IMR-90 (cell line): Measurements from ENCODE around the gene ANKRD44. TPM values are rescaled to one million over a fixed set of nuclear protein-coding genes. Genes with fewer than 3 reads are reported as not detected.

Experiments
- ATAC-seq: fragments of 200-7000 bp; cut with Tn5 transposase; 2 replicates; pipeline ENCODE4 v1.9.1; 2020; ENCODE audit warnings: low read depth, mild to moderate bottlenecking, moderate library complexity
- BruUV-seq: library from RNA; stranded (reverse); fragments of 400-500 nt; replicated peaks from 2 replicates; lab custom pipeline; 2021; lab: Mats Ljungman, UMichigan
- CTCF ChIA-PET: fragments of 300-600 bp; formaldehyde crosslinking; extraction: SDS; loops from one replicate; lab custom pipeline; 2021; ENCODE audit warnings: antibody characterized with exemption; lab: Yijun Ruan, JAX
- POLR2A ChIA-PET: fragments of 300-600 bp; sonication (Branson Sonifier 250); formaldehyde crosslinking; loops from one replicate; lab custom pipeline; 2022; ENCODE audit warnings: antibody characterized with exemption; ENCODE audit not compliant: unreplicated experiment; lab: Charles Lee
- DNase-seq: peaks from one replicate; pipeline ENCODE4 v3.0.0; 2013
- H2AFZ ChIP-seq: replicated peaks from 2 replicates; pipeline ENCODE3; 2013; ENCODE audit warnings: low read length, mild to moderate bottlenecking; ENCODE audit not compliant: poor library complexity
- H2AK5ac ChIP-seq: 2 replicates; pipeline ENCODE4 v1.6.1; 2013; ENCODE audit warnings: low read depth, low read length, inconsistent platforms
- H2AK9ac ChIP-seq: replicated peaks from 2 replicates; pipeline ENCODE3; 2013; ENCODE audit warnings: mild to moderate bottlenecking, low read depth, low read length, moderate library complexity; ENCODE audit not compliant: poor library complexity
- H2BK120ac ChIP-seq: 2 replicates; pipeline ENCODE4 v1.6.1; 2013; ENCODE audit warnings: low read depth, low read length, inconsistent platforms
- H2BK15ac ChIP-seq: 3 replicates; pipeline ENCODE4 v1.6.1; 2013; ENCODE audit warnings: low read depth, low read length, inconsistent platforms
- H2BK20ac ChIP-seq: 2 replicates; pipeline ENCODE4 v1.6.1; 2013; ENCODE audit warnings: low read depth, mild to moderate bottlenecking, inconsistent platforms, low read length, moderate library complexity
- H2BK5ac ChIP-seq: 2 replicates; pipeline ENCODE4 v1.6.1; 2013; ENCODE audit warnings: mild to moderate bottlenecking, low read depth, low read length, inconsistent platforms; ENCODE audit not compliant: poor library complexity, severe bottlenecking
- H3K14ac ChIP-seq: replicated peaks from 2 replicates; pipeline ENCODE4 v1.6.1; 2013; ENCODE audit warnings: low read depth, low read length, inconsistent platforms
- H3K18ac ChIP-seq: 2 replicates; pipeline ENCODE4 v1.6.1; 2013; ENCODE audit warnings: low read depth, low read length, control low read depth
- H3K23ac ChIP-seq: 2 replicates; pipeline ENCODE4 v1.6.1; 2013; ENCODE audit warnings: low read depth, low read length, inconsistent platforms
- H3K27ac ChIP-seq: 2 replicates; pipeline ENCODE4 v1.5.1; 2013; ENCODE audit warnings: mild to moderate bottlenecking, control low read depth, low read length; ENCODE audit not compliant: insufficient read depth
- H3K27me3 ChIP-seq: 2 replicates; pipeline ENCODE4 v1.6.1; 2013; ENCODE audit warnings: low read length; ENCODE audit not compliant: control insufficient read depth, insufficient read depth
- H3K36me3 ChIP-seq: 2 replicates; pipeline ENCODE4 v1.6.1; 2013; ENCODE audit warnings: low read length, mixed read lengths; ENCODE audit not compliant: control insufficient read depth, insufficient read depth
- H3K4ac ChIP-seq: 2 replicates; pipeline ENCODE4 v1.6.1; 2013; ENCODE audit warnings: low read depth, low read length, inconsistent platforms
- H3K4me1 ChIP-seq: 2 replicates; pipeline ENCODE4 v1.6.1; 2013; ENCODE audit warnings: low read length, mixed read lengths; ENCODE audit not compliant: control insufficient read depth, insufficient read depth
- H3K4me2 ChIP-seq: 2 replicates; pipeline ENCODE4 v1.6.1; 2013; ENCODE audit warnings: low read depth, mild to moderate bottlenecking, control low read depth, low read length, moderate library complexity
- H3K4me3 ChIP-seq: 2 replicates; pipeline ENCODE4 v1.5.1; 2013; ENCODE audit warnings: low read depth, mild to moderate bottlenecking, control low read depth, low read length, moderate library complexity; ENCODE audit not compliant: insufficient read depth
- H3K56ac ChIP-seq: 2 replicates; pipeline ENCODE4 v1.6.1; 2013; ENCODE audit warnings: low read length, inconsistent platforms; ENCODE audit not compliant: insufficient read depth; ENCODE audit errors: extremely low read depth
- H3K79me1 ChIP-seq, 2 experiments: 2 replicates each; pipeline ENCODE4 v1.6.1; 2013; ENCODE audit warnings: low read length in 2 of 2, inconsistent platforms in 1 of 2, low read depth in 1 of 2
- H3K9ac ChIP-seq: 2 replicates; pipeline ENCODE4 v1.6.1; 2013; ENCODE audit warnings: low read depth, low read length, control low read depth
- H3K9me1 ChIP-seq: 2 replicates; pipeline ENCODE4 v1.6.1; 2013; ENCODE audit warnings: low read length, inconsistent platforms; ENCODE audit not compliant: insufficient read depth
- H3K9me3 ChIP-seq: 2 replicates; pipeline ENCODE4 v1.6.1; 2013; ENCODE audit warnings: low read length; ENCODE audit not compliant: control insufficient read depth, insufficient read depth
- H4K20me1 ChIP-seq: 2 replicates; pipeline ENCODE4 v1.6.1; 2013; ENCODE audit warnings: low read length, inconsistent platforms; ENCODE audit not compliant: insufficient read depth
- H4K5ac ChIP-seq: 2 replicates; pipeline ENCODE4 v1.6.1; 2013; ENCODE audit warnings: mild to moderate bottlenecking, low read depth, low read length, control low read depth
- H4K8ac ChIP-seq, 2 experiments: 2 replicates each; pipeline ENCODE4 v1.6.1; 2013; ENCODE audit warnings: low read depth in 2 of 2, low read length in 2 of 2, control low read depth in 1 of 2, inconsistent platforms in 1 of 2
- H4K91ac ChIP-seq: 2 replicates; pipeline ENCODE4 v1.6.1; 2013; ENCODE audit warnings: low read depth, low read length, inconsistent platforms; ENCODE audit not compliant: insufficient read depth
- CTCF ChIP-seq: conservative IDR thresholded peaks from 2 replicates; pipeline ENCODE4 v1.5.1; 2012; ENCODE audit warnings: mild to moderate bottlenecking, low read depth, low read length, improper control_type of control experiment
- ELK1 ChIP-seq: fragments of 150-350 bp; IDR thresholded peaks from 2 replicates; pipeline ENCODE4 v1.6.1; 2016; ENCODE audit warnings: low read depth, mild to moderate bottlenecking, low read length, moderate library complexity, borderline replicate concordance
- FOS ChIP-seq: fragments of 150-350 bp; IDR thresholded peaks from 2 replicates; pipeline ENCODE4 v1.6.1; 2016; ENCODE audit warnings: low read depth, low read length
- MAFK ChIP-seq: IDR thresholded peaks from 2 replicates; pipeline ENCODE4 v1.6.1; 2012; ENCODE audit warnings: low read depth, low read length, improper control_type of control experiment
- MAZ ChIP-seq: IDR thresholded peaks from 2 replicates; pipeline ENCODE4 v1.6.1; 2012; ENCODE audit warnings: low read depth, mild to moderate bottlenecking, low read length, improper control_type of control experiment, moderate library complexity, borderline replicate concordance
- MXI1 ChIP-seq: IDR thresholded peaks from 2 replicates; pipeline ENCODE4 v1.6.1; 2012; ENCODE audit warnings: low read depth, mild to moderate bottlenecking, low read length, moderate library complexity, borderline replicate concordance
- RAD21 ChIP-seq: IDR thresholded peaks from 2 replicates; pipeline ENCODE4 v1.6.1; 2012; ENCODE audit warnings: low read length, improper control_type of control experiment
- WGBS, 2 experiments: methylation state at CpG; one replicate each; pipeline versions ENCODE4 v1.1.5 to v1.1.7; 2013; ENCODE audit warnings: missing lambda C conversion rate in 2 of 2; ENCODE audit not compliant: insufficient read length in 1 of 2; ENCODE audit errors: extremely low coverage in 2 of 2; 5-methylcytosine and 5-hydroxymethylcytosine counted together
- dilution Hi-C: fragments of 300-500 bp; cut with HindIII; formaldehyde crosslinking; loops from one replicate; pipeline ENCODE4 v1.14.3; 2018; ENCODE audit warnings: low sequenced_read_pairs; ENCODE audit not compliant: unreplicated experiment
- in situ Hi-C: fragments of 300-500 bp; cut with MboI; formaldehyde crosslinking; loops from 3 replicates; pipeline ENCODE4 v1.14.3; 2019; ENCODE audit warnings: low sequenced_read_pairs, inconsistent platforms, mixed read lengths
- intact Hi-C: fragments of 100-400 bp; cut with micrococcal nuclease; formaldehyde crosslinking; loops from 2 replicates; pipeline ENCODE4 v1.10.0; 2022
- polyA plus RNA-seq, 3 experiments: library from polyadenylated mRNA; depleted of rRNA; stranded (reverse); fragments of >200 nt; gene quantifications; 2 replicates each; pipeline ENCODE4 v1.2.3, GENCODE V29; 2012; ENCODE audit warnings: low replicate concordance in 1 of 3
- total RNA-seq: library from RNA; depleted of rRNA; stranded (reverse); fragments of >200 nt; gene quantifications from 2 replicates; pipeline ENCODE4 v1.2.3, GENCODE V29; 2012

The ANKRD44 gene
- total and polyA plus RNA-seq, 2 of the 4 experiments (the other 2 are of a cell fraction), result 5.2 to 15.6 TPM

- ATAC-seq (no peak), DNase-seq (no peak)
- ChIA-PET CTCF (no interaction called here), POLR2A (no interaction called here)
- Histone ChIP-seq H3K23ac (no peak overlapping the region), H3K27ac (no peak overlapping the region), H3K18ac (no peak overlapping the region), H4K5ac (no peak overlapping the region), H3K79me1 (0 out of 4 replicates have a peak, but pooled peaks cover 0 to 6% of the 10 kb centered on the region in 2 experiments), H3K4me2 (no peak overlapping the region), H2BK120ac (no peak overlapping the region), H3K9ac (no peak overlapping the region), H4K8ac (no peak overlapping the region), H3K4me1 (peaks cover 11% of the 10 kb centered on the region), H4K91ac (no peak overlapping the region), H3K4me3 (no peak overlapping the region), H2AK5ac (no peak overlapping the region), H3K9me3 (no peaks in the 10 kb centered on the region), H3K36me3 (no peaks in the 10 kb centered on the region), H2AFZ (no peak overlapping the region), H3K9me1 (0 out of 2 replicates have a peak, but pooled peaks cover 4% of the 10 kb centered on the region), H4K20me1 (no peaks in the 10 kb centered on the region; the same call in 1 of the 2 replicates), H3K14ac (no peak overlapping the region), H2BK5ac (no peak overlapping the region), H3K4ac (no peak overlapping the region), H2BK15ac (no peak overlapping the region), H2BK20ac (no peak overlapping the region), H2AK9ac (no peak overlapping the region), H3K27me3 (no peaks in the 10 kb centered on the region), H3K56ac (no peak overlapping the region)
- BruUV-seq, result no TSS peak
- intact Hi-C loops, result no loop called here
- 100% methylated on average over 1 of the region's 3 CpGs; no CpG with 5 or more reads in 1 of the 2 experiments for WGBS, 2 experiments
- in situ Hi-C loops, result no loop called here
- TF ChIP-seq ELK1 (no peak), MXI1 (no peak), FOS (no peak), MAZ (no peak), CTCF (no peak), RAD21 (no peak), MAFK (no peak)
- dilution Hi-C loops, result no loop called here
Measured at GRCh38 chr2:197259470-197259999, 51.0 kb downstream of the ANKRD44 start.
